Activated T-cell treated with anti-CD3 and anti-CD28 coated beads, Interleukin-2, amount 50 U/mL, for 72 hours (primary cell): ENCODE measurements around the gene UBXN1. TPM values are rescaled to one million over a fixed set of nuclear protein-coding genes. Genes with fewer than 3 reads are reported as not detected.

ENCODE experiments used
- ATAC-seq, 2 donors: fragments of 150-1000 bp; cut with Tn5 transposase; replicated peaks in 1 of 2; 2 replicates each; pipeline ENCODE4 v1.10.0; 2021; ENCODE audit warnings: moderate library complexity in 2 of 2, mild to moderate bottlenecking in 1 of 2
- DNase-seq, 2 donors: peaks; one replicate each; pipeline ENCODE4 v3.0.0; 2021 to 2022; ENCODE audit warnings: mixed read lengths in 1 of 2
- H3K27ac Mint-ChIP-seq: one replicate; pipeline ENCODE4 v1.8.0; 2022; ENCODE audit warnings: mild to moderate bottlenecking, moderate library complexity, mixed read lengths
- H3K27me3 Mint-ChIP-seq: one replicate; pipeline ENCODE4 v1.8.0; 2022; ENCODE audit warnings: low read depth, mixed read lengths
- H3K36me3 Mint-ChIP-seq, 2 donors: one replicate each; pipeline ENCODE4 v1.8.0; 2022; ENCODE audit warnings: mixed read lengths in 2 of 2, mild to moderate bottlenecking in 1 of 2; ENCODE audit not compliant: insufficient read depth in 2 of 2
- H3K4me1 Mint-ChIP-seq: one replicate; pipeline ENCODE4 v1.8.0; 2022; ENCODE audit warnings: low read depth, mixed read lengths
- H3K4me3 Mint-ChIP-seq, 2 donors: one replicate each; pipeline ENCODE4 v1.8.0; 2022; ENCODE audit warnings: mild to moderate bottlenecking in 2 of 2, mixed read lengths in 2 of 2, moderate library complexity in 2 of 2
- H3K9me3 Mint-ChIP-seq, 2 donors: one replicate each; pipeline ENCODE4 v1.8.0; 2022; ENCODE audit warnings: mixed read lengths in 2 of 2
- total RNA-seq, 2 donors: library from RNA; stranded (reverse); gene quantifications; one replicate each; pipeline ENCODE4 v1.2.3, GENCODE V29; 2022

UBXN1 gene
- total RNA-seq, 2 donors from 2014 or later, result 154 to 163 TPM

DNA sequence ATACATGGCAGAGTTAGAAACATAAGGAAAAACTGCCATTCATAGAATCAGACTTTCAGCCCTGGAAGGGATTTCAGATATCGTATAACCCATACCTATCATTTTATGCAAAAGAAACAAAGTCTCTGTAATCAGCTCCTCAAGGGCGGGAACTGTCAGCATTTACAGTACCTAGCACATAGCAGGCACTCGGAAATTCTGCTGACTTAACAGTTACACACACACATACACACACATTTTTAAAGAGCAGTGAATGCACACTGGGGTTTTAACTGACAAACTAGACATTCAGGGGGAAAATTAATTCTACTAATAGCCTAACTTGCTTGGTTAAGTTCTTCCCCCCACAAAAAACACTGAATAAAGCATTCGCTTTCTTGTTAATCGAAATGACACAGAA, 37.3 kb upstream of the UBXN1 start:
- ATAC-seq (no peak), DNase-seq (no peak)
- Mint-ChIP-seq H3K36me3 (peaks cover 9 to 46% of the 10 kb centered on the region in 2 donors), H3K4me3 (no peak overlapping the region), H3K27ac (peak overlapping the region; percentile 24), H3K4me1 (peaks cover 66% of the 10 kb centered on the region), H3K27me3 (no peaks in the 10 kb centered on the region), H3K9me3 (no peaks in the 10 kb centered on the region)

DNA sequence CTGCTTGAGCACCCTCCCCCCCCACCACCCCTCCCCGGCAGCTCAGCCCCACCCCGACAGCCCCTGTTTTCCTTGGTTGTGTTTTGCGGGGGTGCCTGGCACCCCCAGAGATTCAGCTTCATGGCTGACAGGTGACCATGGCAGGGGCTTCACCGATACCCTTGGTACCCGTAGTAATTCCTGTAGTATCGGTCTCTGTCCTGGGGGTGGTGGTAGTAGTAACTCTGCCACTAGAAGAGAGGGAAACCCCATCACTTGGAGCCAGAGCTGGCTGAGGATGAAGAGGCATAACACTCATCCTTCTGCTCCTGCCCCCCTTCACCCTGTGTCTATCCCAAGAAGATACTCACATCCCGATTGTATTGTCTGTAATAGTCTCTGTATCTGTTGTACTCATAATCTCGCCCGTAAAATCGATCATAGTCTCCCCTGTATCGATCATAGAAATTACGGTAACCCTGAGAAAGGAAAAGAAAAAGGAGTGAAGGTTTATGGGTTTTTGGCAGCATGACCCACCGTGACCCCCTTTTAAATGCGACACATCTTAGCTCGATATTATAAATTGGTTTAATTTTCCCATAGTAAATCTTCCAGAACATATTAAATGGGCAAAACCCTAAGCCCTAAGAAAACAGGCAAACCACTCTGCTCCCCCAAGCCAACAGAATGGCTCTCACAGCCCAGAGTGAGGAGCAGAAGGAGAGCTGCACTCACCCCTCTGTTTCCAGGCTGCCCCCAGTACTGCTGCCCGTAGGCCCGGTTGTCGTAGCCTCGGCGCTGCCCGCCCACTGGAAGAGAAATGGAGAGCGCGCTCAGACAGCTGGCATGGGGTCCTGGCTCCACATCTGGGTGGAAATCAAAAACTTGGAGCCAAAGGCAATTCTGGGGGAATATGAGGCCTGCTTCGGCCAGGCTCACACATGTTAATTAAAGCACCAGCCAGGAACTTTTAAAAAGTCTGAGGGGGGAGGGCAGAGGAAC, 36.6 kb upstream of the UBXN1 start:
- Mint-ChIP-seq H3K4me1 (peaks cover 63% of the 10 kb centered on the region), H3K4me3 (no peak overlapping the region), H3K27me3 (no peaks in the 10 kb centered on the region), H3K9me3 (no peaks in the 10 kb centered on the region), H3K27ac (peak overlapping the region; percentile 24), H3K36me3 (peaks cover 9 to 43% of the 10 kb centered on the region in 2 donors)
- DNase-seq, result no peak
- ATAC-seq, result no peak

DNA sequence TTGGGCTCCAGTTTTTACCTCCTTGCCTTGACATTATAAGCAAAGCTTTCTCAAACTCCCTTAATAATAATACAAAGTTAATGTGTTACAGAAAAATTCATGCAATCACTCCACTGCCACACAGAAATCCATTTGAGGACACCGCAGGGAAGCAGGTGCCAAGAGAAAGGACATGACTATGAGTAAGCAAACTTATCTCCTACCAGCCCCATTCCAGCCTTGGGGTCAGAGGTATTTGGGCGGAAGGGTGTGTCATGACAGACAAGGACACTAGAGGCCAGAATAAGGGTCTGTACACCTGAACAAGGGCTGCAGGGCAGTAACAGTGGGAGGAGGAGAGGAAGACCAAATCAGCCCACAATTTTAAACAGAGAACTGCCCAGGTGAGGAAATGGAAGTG, 34.5 kb upstream of the UBXN1 start:
- peak overlapping the region; percentile 98 for H3K27ac Mint-ChIP-seq
- H3K4me1 Mint-ChIP-seq, result peaks cover 65% of the 10 kb centered on the region
- peak overlapping the region in 1 of 2 donors; percentile 85 for H3K4me3 Mint-ChIP-seq
- H3K9me3 Mint-ChIP-seq, result no peaks in the 10 kb centered on the region
- H3K36me3 Mint-ChIP-seq, result peaks cover 4 to 31% of the 10 kb centered on the region in 2 donors
- DNase-seq, result no peak
- no peak for ATAC-seq
- H3K27me3 Mint-ChIP-seq, result no peaks in the 10 kb centered on the region

DNA sequence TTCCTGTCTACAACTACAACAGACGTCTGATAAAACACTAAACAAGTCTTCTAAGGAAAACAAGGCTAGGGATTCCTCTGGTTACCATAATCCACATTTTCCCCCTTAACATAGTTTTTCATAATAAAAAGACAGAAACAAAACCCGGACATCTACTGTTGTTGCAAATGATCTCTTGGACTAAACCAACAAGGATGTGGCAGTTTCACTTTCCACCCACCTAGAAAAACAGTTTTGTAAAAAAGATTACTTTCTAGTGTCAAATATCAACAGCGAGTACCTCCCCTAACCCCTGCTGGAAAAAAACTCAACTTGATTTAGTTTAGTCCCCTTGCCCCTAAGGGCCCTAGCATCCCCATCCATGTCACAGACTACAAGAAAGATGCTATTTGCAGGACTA, 34.0 kb upstream of the UBXN1 start:
- Mint-ChIP-seq H3K4me1 (peaks cover 65% of the 10 kb centered on the region), H3K27ac (peak overlapping the region; percentile 98), H3K27me3 (no peaks in the 10 kb centered on the region), H3K36me3 (peaks cover under 1 to 26% of the 10 kb centered on the region in 2 donors), H3K4me3 (peak overlapping the region; percentile 59 to 85), H3K9me3 (no peaks in the 10 kb centered on the region)
- no peak for DNase-seq
- ATAC-seq, result no peak

DNA sequence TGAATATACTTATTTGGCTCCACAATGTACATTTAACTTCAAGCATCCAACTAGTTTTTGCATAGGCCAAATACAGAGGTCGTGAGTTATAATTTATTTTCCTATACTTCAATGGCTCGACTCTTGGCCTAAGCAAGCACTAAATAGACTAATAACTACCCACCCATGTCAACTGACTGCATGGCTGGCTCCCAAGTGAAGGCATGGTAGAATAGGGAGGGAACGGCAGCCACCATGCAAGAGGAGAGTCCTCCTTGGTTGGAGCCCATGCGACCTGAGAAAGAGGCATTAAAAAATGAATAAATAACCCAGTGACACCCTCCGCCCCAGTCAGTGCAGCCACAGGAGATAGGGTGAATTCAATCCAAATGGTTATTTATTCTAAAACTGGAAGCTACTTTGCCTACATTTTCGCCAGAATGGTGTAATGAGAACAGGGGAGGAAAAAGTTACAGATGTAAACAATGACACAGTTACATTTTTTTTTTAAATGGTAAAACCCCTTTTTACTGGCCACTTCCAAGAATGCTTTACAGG, 33.5 kb upstream of the UBXN1 start:
- H3K36me3 Mint-ChIP-seq, result peaks cover 0 to 23% of the 10 kb centered on the region in 2 donors
- H3K27ac Mint-ChIP-seq, result peak overlapping the region; percentile 98
- H3K4me1 Mint-ChIP-seq, result peaks cover 69% of the 10 kb centered on the region
- H3K9me3 Mint-ChIP-seq, result no peaks in the 10 kb centered on the region
- no peak for DNase-seq
- no peaks in the 10 kb centered on the region for H3K27me3 Mint-ChIP-seq
- no peak for ATAC-seq
- H3K4me3 Mint-ChIP-seq, result peak overlapping the region; percentile 59 to 85

DNA sequence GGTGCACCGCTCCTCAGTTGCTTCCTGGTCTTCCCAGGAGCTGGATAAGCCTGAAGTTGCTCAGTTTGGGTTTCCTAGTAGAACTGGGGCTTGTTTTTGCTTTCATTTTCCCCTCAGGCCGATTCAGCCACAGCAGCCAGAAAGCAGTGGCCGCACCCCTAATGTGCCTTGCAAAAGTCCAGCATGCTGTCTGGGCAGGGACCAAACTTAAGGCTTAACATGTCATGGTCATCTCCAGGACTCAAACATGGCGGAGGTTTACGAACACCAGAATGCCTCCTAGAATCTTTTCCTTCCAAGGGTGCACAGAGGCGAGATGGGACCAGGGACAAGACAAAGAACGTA, 31.1 kb upstream of the UBXN1 start:
- H3K9me3 Mint-ChIP-seq, result no peaks in the 10 kb centered on the region
- peaks cover 0 to 17% of the 10 kb centered on the region in 2 donors for H3K36me3 Mint-ChIP-seq
- ATAC-seq (no peak), DNase-seq (peak in 1 of 2 donors; percentile 23)
- H3K4me3 Mint-ChIP-seq, result peak overlapping the region; percentile 89
- no peaks in the 10 kb centered on the region for H3K27me3 Mint-ChIP-seq
- peak overlapping the region; percentile 93 for H3K27ac Mint-ChIP-seq
- peaks cover 80% of the 10 kb centered on the region for H3K4me1 Mint-ChIP-seq

DNA sequence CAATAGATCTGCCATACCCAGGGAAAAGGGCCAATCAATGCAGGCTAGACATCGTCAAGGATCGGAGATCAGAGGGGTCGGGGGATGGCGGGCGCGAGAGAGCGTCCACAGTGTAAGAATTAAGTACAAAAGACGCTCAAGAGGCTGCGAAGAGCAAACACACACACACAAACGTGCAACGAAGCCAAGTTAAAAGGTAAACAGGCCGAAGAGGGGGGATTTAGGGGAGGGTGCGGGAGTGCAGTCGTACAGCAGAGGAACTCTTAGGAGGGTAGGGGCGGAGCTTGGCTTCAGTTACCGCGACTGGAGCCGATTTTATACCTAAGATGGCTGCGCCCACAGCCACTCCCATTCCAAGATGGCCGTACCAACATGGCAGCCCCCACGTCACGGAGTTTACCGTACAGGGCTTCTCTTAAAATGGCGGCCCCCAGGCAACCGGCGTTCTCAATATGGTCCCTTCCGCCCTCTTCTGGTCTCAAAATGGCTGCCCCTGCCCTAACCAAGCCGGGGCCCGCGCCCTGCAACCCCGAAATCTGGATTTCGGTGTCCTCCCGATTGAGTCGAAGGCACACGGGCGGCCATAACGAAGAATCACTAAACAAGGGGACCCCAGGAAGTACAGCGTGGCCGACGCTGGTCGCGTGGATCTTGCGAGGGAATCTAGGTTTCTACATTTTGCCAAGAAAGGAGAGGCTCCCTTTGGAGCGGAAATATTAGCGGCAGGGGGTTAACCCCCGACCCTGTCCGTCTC, 30.6 kb upstream of the UBXN1 start:
- Mint-ChIP-seq H3K4me1 (peaks cover 75% of the 10 kb centered on the region), H3K27ac (peak overlapping the region; percentile 93), H3K27me3 (no peaks in the 10 kb centered on the region), H3K9me3 (no peaks in the 10 kb centered on the region), H3K4me3 (peak overlapping the region; percentile 89), H3K36me3 (peaks cover 0 to 17% of the 10 kb centered on the region in 2 donors)
- ATAC-seq (peak; percentile 77 to 79), DNase-seq (peak; percentile 96 to 97)

DNA sequence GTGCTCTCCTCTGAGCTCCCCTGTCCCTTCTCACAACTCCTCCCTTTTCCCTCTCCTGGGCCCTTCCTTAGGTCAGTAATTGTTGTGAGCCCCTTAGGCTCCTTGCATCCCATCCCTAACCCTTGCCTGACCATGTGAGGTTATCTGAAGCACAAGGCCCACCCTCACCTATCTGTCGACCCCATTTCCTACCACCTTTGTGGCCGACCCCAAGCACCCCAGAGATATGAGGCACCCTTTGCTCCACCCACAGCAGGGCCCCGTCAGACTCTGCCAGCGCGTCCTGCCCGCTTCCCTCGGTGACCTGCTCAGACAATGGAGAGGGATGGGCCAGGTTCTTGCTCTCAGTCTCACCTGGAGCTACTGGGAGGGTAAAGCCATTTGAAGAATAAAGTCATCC, 29.9 kb upstream of the UBXN1 start:
- peak overlapping the region; percentile 93 for H3K27ac Mint-ChIP-seq
- peak overlapping the region; percentile 89 for H3K4me3 Mint-ChIP-seq
- peak; percentile 42 to 49 for ATAC-seq
- peak; percentile 64 to 65 for DNase-seq
- H3K36me3 Mint-ChIP-seq, result peaks cover 0 to 14% of the 10 kb centered on the region in 2 donors
- H3K27me3 Mint-ChIP-seq, result no peaks in the 10 kb centered on the region
- no peaks in the 10 kb centered on the region for H3K9me3 Mint-ChIP-seq
- H3K4me1 Mint-ChIP-seq, result peaks cover 69% of the 10 kb centered on the region

DNA sequence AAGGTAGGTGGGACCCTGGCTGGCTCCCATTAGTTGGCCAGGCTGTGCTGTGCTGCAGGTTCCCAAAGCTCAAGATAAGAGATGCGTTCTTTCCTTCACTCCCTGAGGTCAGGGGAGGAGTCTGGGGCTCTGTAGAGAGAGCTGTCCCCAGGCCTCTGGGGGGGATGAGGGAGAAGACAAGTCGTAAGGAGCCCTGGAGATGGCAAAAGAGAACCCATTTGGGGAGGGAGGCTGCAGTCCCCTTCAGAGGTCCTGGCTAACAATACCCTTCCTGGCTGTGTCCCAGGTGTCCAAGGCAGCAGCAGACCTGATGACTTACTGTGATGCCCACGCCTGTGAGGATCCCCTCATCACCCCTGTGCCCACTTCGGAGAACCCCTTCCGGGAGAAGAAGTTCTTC, 29.5 kb upstream of the UBXN1 start:
- H3K4me3 Mint-ChIP-seq, result peak overlapping the region; percentile 89
- DNase-seq (no peak), ATAC-seq (no peak)
- peaks cover 0 to 14% of the 10 kb centered on the region in 2 donors for H3K36me3 Mint-ChIP-seq
- no peaks in the 10 kb centered on the region for H3K9me3 Mint-ChIP-seq
- no peaks in the 10 kb centered on the region for H3K27me3 Mint-ChIP-seq
- H3K4me1 Mint-ChIP-seq, result peaks cover 65% of the 10 kb centered on the region
- H3K27ac Mint-ChIP-seq, result peak overlapping the region; percentile 93

DNA sequence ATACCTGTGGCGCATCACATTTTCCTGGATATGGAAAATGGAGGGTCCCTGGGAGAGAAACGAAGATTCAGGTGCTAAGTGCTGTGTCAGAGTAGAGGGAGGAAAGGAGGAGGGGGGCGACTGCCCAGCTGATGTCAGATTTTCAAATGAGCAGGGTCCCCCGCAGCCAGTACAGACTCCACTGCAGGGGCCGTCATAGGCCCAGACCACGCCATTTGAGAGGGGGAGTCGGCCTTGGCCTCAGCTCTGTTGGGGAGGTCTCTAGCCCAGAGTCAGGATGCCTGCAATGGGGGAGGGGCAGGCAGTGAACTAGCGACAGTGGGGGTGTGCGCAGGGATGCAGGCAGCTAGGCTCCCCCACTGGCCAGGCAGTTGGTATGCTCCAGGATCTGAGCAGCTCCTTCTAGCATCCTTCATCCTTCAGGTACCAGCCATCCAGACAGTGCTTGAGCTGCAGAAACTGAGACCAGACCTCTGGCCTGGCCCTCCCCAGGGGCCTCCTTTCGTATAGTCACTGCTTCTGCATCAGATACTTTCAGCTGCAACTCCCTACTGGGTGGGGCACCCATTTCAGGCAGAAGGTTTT, 28.5 kb upstream of the UBXN1 start, which contains the start of the genes BSCL2 and GNG3:
TSS of gene BSCL2 (minus strand) at position 148 of the 585 bp plus-strand sequence. CDS start 229 bp downstream, outside the sequence.
TSS of gene GNG3 (plus strand) at position 400 of the 585 bp plus-strand sequence. CDS start 620 bp downstream, outside the sequence.
- Mint-ChIP-seq H3K4me3 (peak within 1 kb of the TSS; percentile 89 to 96), H3K9me3 (no peaks in the 10 kb centered on the region), H3K27ac (no peak within 1 kb of the TSS), H3K4me1 (peaks cover 55% of the 10 kb centered on the region), H3K27me3 (no peaks in the 10 kb centered on the region), H3K36me3 (peaks cover 0 to 10% of the 10 kb centered on the region in 2 donors)
- ATAC-seq, result no peak
- peak in 1 of 2 donors; percentile 11 for DNase-seq

DNA sequence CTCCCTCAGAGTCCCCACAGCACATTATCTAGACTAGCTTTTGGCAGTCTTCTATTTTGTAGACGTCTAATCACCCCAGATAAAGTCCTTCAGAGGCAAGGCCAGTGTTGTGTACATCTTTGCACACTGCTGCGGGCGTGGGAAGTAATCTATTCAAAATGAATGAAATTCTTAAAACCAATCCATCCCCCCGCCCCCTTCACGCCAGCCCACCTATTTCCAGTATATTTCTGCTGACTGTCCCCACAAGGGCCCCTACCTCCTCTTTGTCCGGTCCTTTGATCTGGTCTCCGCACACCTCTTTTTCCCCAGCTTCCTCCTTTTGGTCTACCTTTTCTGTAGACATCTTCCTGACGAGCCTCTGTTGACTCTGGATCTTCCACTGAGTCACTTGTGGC, 28.0 kb upstream of the UBXN1 start:
- H3K9me3 Mint-ChIP-seq, result no peaks in the 10 kb centered on the region
- no peaks in the 10 kb centered on the region for H3K27me3 Mint-ChIP-seq
- peaks cover 1 to 11% of the 10 kb centered on the region in 2 donors for H3K36me3 Mint-ChIP-seq
- no peak for DNase-seq
- ATAC-seq, result no peak
- H3K4me1 Mint-ChIP-seq, result peaks cover 51% of the 10 kb centered on the region
- H3K27ac Mint-ChIP-seq, result no peak overlapping the region
- H3K4me3 Mint-ChIP-seq, result peak overlapping the region; percentile 68 to 96
